ENCODE data around the gene TCF7. TPM values are rescaled to one million over a fixed set of nuclear protein-coding genes. Genes with fewer than 3 reads are reported as not detected.
A peak's percentile ranks its signal among the peaks of the same experiment; 100 is the strongest.

Gene TCF7
- total and polyA plus RNA-seq, 2 of the 13 experiments (the other 11 are each of a cell fraction or from before 2014, with no cell fraction given): 6.3 to 6.8 TPM

- TF ChIP-seq NCOA2 (CRISPR knock-in tag; IDR thresholded peaks at IDR 0.05): no peak
- 0 out of 2 replicates have a peak, but pooled peaks have one; percentile 17 for TF ChIP-seq ZBTB20 (CRISPR knock-in tag; IDR thresholded peaks at IDR 0.05; ENCODE audit: borderline replicate concordance, low read depth)
- no peak for TF ChIP-seq JARID2 (CRISPR knock-in tag; IDR thresholded peaks at IDR 0.05; ENCODE audit: insufficient replicate concordance)
- no peak for TF ChIP-seq FOXK2 (IDR thresholded peaks at IDR 0.05)
- TF ChIP-seq POGZ (CRISPR knock-in tag; IDR thresholded peaks at IDR 0.05): no peak
- TF ChIP-seq TERF1 (CRISPR knock-in tag; IDR thresholded peaks at IDR 0.05): no peak
- peak; percentile 27; the same call in 1 of the 2 replicates for TF ChIP-seq MED1 (CRISPR knock-in tag; IDR thresholded peaks at IDR 0.05)
- no peak for TF ChIP-seq ZNF10 (CRISPR knock-in tag; IDR thresholded peaks at IDR 0.05; ENCODE audit: borderline replicate concordance, low read depth)
- no peak for TF ChIP-seq ZNF44 (CRISPR knock-in tag; IDR thresholded peaks at IDR 0.05)
- TF ChIP-seq ZNF703 (CRISPR knock-in tag; IDR thresholded peaks at IDR 0.05; ENCODE audit: borderline replicate concordance): no peak
- TF ChIP-seq MIXL1 (CRISPR knock-in tag; IDR thresholded peaks at IDR 0.05): no peak
- no peak for TF ChIP-seq ZNF563 (CRISPR knock-in tag; IDR thresholded peaks at IDR 0.05)
- TF ChIP-seq NAIF1 (CRISPR knock-in tag; IDR thresholded peaks at IDR 0.05; ENCODE audit: borderline replicate concordance): no peak
- peak; percentile 17; the same call in 1 of the 2 replicates for TF ChIP-seq SAP130 (CRISPR knock-in tag; IDR thresholded peaks at IDR 0.05; ENCODE audit: low read depth)
- no peak for TF ChIP-seq ZNF160 (CRISPR knock-in tag; IDR thresholded peaks at IDR 0.05)
- no peak for TF ChIP-seq SOX13 (IDR thresholded peaks at IDR 0.05)
- TF ChIP-seq SOX13 (CRISPR knock-in tag; conservative IDR thresholded peaks at IDR 0.05 in 1 of 2, IDR thresholded peaks at IDR 0.05 in 1 of 2): no peak
- no peak for TF ChIP-seq REXO4 (CRISPR knock-in tag; IDR thresholded peaks at IDR 0.05; ENCODE audit: borderline replicate concordance)
- TF ChIP-seq SRSF9 (IDR thresholded peaks at IDR 0.05; ENCODE audit: borderline replicate concordance, insufficient read depth, low read depth, low read length, poor library complexity, severe bottlenecking): no peak
- no peak for TF ChIP-seq ZNF3 (CRISPR knock-in tag; IDR thresholded peaks at IDR 0.05)
- no peak for TF ChIP-seq KLF12 (CRISPR knock-in tag; IDR thresholded peaks at IDR 0.05; ENCODE audit: borderline replicate concordance)
- TF ChIP-seq ZNF253 (CRISPR knock-in tag; IDR thresholded peaks at IDR 0.05; ENCODE audit: borderline replicate concordance): no peak
- no peak for TF ChIP-seq NFKBIZ (CRISPR knock-in tag; IDR thresholded peaks at IDR 0.05)
- no peak for TF ChIP-seq SMAD3 (CRISPR knock-in tag; IDR thresholded peaks at IDR 0.05)
- TF ChIP-seq ZBTB8A (CRISPR knock-in tag; IDR thresholded peaks at IDR 0.05; ENCODE audit: borderline replicate concordance, low read depth): no peak
- no peak for TF ChIP-seq ZBTB7B (CRISPR knock-in tag; IDR thresholded peaks at IDR 0.05)
- TF ChIP-seq GLMP (CRISPR knock-in tag; IDR thresholded peaks at IDR 0.05; ENCODE audit: borderline replicate concordance): no peak
- TF ChIP-seq, protein P1, sequence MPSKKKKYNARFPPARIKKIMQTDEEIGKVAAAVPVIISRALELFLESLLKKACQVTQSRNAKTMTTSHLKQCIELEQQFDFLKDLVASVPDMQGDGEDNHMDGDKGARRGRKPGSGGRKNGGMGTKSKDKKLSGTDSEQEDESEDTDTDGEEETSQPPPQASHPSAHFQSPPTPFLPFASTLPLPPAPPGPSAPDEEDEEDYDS (CRISPR knock-in tag; IDR thresholded peaks at IDR 0.05): no peak
- TF ChIP-seq RARA (CRISPR knock-in tag; IDR thresholded peaks at IDR 0.05): no peak
Measured at GRCh38 chr5:134184155-134185135, 70.0 kb downstream of the TCF7 start (continued).

Measured in HepG2 (cell line).